HEK293T (cell line): ENCODE data around the gene ZC3H4.

Experiments used
- CTCF ChIA-PET: fragments of 350-600 bp; formaldehyde crosslinking; extraction: SDS; loops from one replicate; lab custom pipeline; 2021; ENCODE audit warnings: antibody characterized with exemption, inconsistent platforms; lab: Yijun Ruan, JAX
- POLR2A ChIA-PET: fragments of 350-600 bp; formaldehyde crosslinking; extraction: SDS; loops from one replicate; lab custom pipeline; 2020; ENCODE audit warnings: antibody characterized with exemption, inconsistent platforms; lab: Yijun Ruan, JAX
- DNase-seq: peaks from one replicate; pipeline ENCODE4 v3.0.0; 2012; ENCODE audit warnings: mixed read lengths; ENCODE audit errors: extremely low spot score
- CTBP1 ChIP-seq: fragments of 450-650 bp; IDR thresholded peaks from 2 replicates; pipeline ENCODE4 v1.6.1; 2016; ENCODE audit warnings: borderline replicate concordance
- ELF4 ChIP-seq: fragments of 450-650 bp; IDR thresholded peaks from 2 replicates; pipeline ENCODE4 v1.6.1; 2017; ENCODE audit warnings: antibody characterized with exemption
- FOXA1 ChIP-seq: fragments of 450-650 bp; IDR thresholded peaks from 2 replicates; pipeline ENCODE4 v1.6.1; 2016; ENCODE audit warnings: mild to moderate bottlenecking
- FOXK2 ChIP-seq: fragments of 450-650 bp; IDR thresholded peaks from 2 replicates; pipeline ENCODE4 v1.6.1; 2016; ENCODE audit warnings: mild to moderate bottlenecking
- FOXM1 ChIP-seq: fragments of 450-650 bp; IDR thresholded peaks from 2 replicates; pipeline ENCODE4 v1.6.1; 2017; ENCODE audit warnings: mild to moderate bottlenecking, borderline replicate concordance
- HDGF ChIP-seq: fragments of 450-650 bp; IDR thresholded peaks from 2 replicates; pipeline ENCODE4 v1.6.1; 2017; ENCODE audit warnings: antibody characterized with exemption, borderline replicate concordance
- L3MBTL2 ChIP-seq: fragments of 450-650 bp; conservative IDR thresholded peaks from 2 replicates; pipeline ENCODE4 v1.6.1; 2016; ENCODE audit warnings: mild to moderate bottlenecking
- LEF1 ChIP-seq: fragments of 450-650 bp; IDR thresholded peaks from 2 replicates; pipeline ENCODE4 v1.6.1; 2017; ENCODE audit warnings: mild to moderate bottlenecking, borderline replicate concordance
- NFRKB ChIP-seq: fragments of 450-650 bp; IDR thresholded peaks from 2 replicates; pipeline ENCODE4 v1.6.1; 2016; ENCODE audit warnings: mild to moderate bottlenecking, moderate library complexity
- PKNOX1 ChIP-seq: fragments of 450-650 bp; IDR thresholded peaks from 2 replicates; pipeline ENCODE4 v1.6.1; 2016
- SP1 ChIP-seq: fragments of 450-650 bp; IDR thresholded peaks from 2 replicates; pipeline ENCODE4 v1.6.1; 2017
- TARDBP ChIP-seq: fragments of 450-650 bp; IDR thresholded peaks from 2 replicates; pipeline ENCODE4 v1.6.1; 2016

The ZC3H4 gene

GRCh38 chr19:47018923-47019322, 94.7 kb downstream of the ZC3H4 start:
- DNase-seq: no peak
- ChIA-PET CTCF (no interaction called here), POLR2A (interaction anchor here (1.0 to 1.6 kb wide), 3 partner anchors 16 to 94 kb away, joined by 3 to 7 read pairs (median 4); partner anchors contain the start of gene ZC3H4)
- TF ChIP-seq SP1 (no peak), NFRKB (no peak), HDGF (no peak), FOXM1 (no peak), LEF1 (no peak), CTBP1 (no peak), ELF4 (no peak), L3MBTL2 (no peak), PKNOX1 (no peak), TARDBP (no peak), FOXK2 (no peak), FOXA1 (no peak)
